GM18507 (cell line): ENCODE data around the gene RHBDF2.

ENCODE experiments used
- DNase-seq: peaks from one replicate; pipeline ENCODE4 v3.0.0; 2011; ENCODE audit warnings: low read depth; ENCODE audit not compliant: insufficient read length; ENCODE audit errors: extremely low spot score
- FAIRE-seq: peaks from 2 replicates; lab custom pipeline; 2011; peaks lifted over from hg19 to GRCh38; lab: Jason Lieb, UNC

Gene RHBDF2

GRCh38 chr17:76469991-76470739 is 31.1 kb downstream of the RHBDF2 start:
- FAIRE-seq: no peak
- DNase-seq: no peak

DNA sequence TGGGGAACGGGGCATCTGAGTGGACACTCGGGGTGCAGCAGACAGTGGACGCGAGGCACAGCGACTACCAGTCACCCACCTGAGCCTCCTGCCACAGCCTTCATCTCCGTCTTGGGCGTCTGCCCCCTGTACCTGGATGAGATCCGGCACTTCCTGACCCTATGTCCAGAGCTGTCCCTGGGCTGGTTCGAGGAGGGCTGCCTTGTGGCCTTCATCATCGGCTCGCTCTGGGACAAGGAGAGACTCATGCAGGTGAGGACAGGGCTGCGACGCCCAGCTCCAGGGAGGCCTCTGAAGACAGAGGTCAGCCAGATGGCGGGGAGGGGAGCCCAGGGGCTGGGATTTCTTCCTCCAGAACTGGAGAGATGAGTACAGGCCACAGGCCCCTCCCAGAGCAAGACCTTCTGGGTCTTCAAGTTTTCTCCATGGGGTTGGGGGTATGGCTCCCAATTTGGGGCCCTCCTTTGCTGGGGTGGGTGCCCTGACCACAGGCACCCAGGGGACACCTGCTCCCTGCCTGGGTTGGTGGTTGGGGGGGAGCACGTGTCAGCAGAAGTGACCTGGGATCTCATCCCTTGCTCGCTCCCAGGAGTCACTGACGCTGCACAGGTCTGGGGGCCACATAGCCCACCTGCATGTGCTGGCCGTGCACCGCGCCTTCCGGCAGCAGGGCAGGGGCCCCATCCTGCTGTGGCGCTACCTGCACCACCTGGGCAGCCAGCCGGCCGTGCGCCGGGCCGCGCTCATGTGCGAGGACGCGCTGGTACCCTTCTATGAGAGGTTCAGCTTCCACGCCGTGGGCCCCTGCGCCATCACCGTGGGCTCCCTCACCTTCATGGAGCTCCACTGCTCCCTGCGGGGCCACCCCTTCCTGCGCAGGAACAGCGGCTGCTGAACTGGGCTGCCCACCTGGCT is 31.9 kb downstream of the RHBDF2 start:
- DNase-seq (no peak), FAIRE-seq (no peak)

GRCh38 chr17:76468634-76469010 is 32.6 kb downstream of the RHBDF2 start:
- DNase-seq (no peak), FAIRE-seq (no peak)

- DNase-seq: no peak
- no peak for FAIRE-seq
These were observed 33.2 kb downstream of the RHBDF2 start for GRCh38 chr17:76467809-76468633.

DNA sequence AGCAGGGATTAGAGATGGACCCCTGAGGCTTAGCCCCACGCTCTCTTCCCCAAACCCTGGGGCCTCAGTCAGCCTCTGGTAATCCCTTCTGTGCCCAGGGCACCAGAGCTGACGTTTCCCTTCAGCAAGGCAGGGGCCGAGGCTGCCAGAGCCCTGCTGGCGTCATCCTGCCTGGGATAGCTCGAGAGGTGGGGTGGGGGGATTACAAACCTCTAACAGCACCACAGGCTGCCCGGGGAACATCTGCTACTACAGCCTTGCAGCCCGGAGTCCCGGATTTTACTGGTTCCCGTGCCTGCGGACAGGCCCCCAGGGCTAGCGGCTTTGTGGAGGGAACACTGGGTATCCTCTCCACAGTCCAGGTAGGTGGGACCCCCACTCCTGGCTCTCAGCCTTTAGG is 33.9 kb downstream of the RHBDF2 start, which contains the start of gene AANAT:
AANAT (plus strand) TSS at position 238 of the 400 bp plus-strand sequence. CDS start 1,144 bp downstream, outside the sequence.
- FAIRE-seq (no peak), DNase-seq (no peak)

GRCh38 chr17:76466775-76467130 is 34.5 kb downstream of the RHBDF2 start:
- FAIRE-seq: no peak
- no peak for DNase-seq

- FAIRE-seq: no peak
- DNase-seq: no peak
These were observed 38.5 kb downstream of the RHBDF2 start for GRCh38 chr17:76462556-76463290.

- FAIRE-seq (no peak), DNase-seq (no peak)
These were observed 39.3 kb downstream of the RHBDF2 start for GRCh38 chr17:76461765-76462555.

GRCh38 chr17:76459674-76460073 is 41.5 kb downstream of the RHBDF2 start:
- FAIRE-seq: no peak
- no peak for DNase-seq

DNA sequence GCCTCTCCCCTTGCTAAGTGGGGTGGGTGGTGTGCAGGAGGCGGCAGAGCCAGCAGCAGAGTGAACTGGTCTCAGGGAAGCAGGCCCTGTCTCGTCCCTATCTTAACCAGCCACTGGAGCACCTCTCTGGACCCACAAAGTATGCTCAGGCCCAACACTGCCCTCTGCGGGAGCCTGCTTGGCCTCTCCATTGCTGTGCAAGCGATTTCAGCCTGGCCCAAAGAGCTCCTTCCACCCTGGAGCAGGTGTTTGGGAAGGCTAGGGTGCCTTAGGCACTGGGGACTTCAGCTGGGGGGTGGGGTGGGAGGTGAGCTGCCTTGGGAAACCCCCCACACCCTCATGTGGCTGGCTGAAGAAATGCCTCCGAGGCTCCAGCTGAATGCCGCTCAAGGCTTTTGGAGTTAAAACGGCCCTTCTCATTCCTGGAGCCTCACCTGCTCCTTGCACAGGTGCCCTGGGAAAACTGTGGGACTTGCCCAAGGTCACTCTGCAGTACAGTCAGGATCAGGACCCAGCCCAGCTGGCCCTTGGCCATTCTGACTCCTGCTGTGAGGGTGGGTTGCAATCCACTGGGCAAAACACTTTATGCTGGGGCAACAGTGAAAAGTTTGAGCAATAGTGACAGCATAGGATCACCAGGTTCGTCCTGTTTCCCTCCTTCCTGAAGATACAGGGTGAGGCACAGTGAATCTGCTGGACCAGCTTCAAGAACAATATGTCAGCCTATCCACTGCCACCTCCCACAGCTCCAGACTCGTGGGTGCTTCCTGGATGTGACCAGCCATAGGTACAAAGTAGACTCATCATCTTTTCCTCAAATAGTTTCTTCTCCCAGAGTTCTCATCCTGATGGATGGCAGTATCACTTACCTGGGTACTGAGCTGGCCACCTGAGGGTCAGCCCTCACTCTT is 42.4 kb downstream of the RHBDF2 start:
- peak; percentile 49 for FAIRE-seq
- DNase-seq: no peak

DNA sequence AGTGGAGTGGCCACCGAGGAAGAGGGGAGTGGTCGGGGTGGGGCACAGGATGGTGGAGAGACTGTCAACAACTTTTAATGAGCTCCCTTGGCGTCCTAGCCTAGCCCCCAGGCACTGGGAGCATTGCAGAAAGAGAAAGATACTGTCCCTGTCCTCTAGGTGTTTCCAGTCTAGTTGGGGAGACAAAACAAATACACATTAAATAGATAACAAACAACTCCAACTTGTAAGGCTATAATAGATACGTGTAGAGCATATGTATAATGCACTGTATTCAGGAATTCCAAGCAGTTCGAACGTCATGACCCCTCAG is 47.8 kb downstream of the RHBDF2 start:
- DNase-seq (no peak), FAIRE-seq (no peak)

- DNase-seq: peak; percentile 96
These were observed 48.4 kb downstream of the RHBDF2 start, which contains the start of gene UBE2O for GRCh38 chr17:76452660-76453430. Gene UBE2O (minus strand): TSS chr17:76453152. CDS start chr17:76453141, 11 bp downstream.

GRCh38 chr17:76452127-76452659 is 49.0 kb downstream of the RHBDF2 start:
- no peak for FAIRE-seq
- DNase-seq: no peak

More at GRCh38 chr17:76452660-76453430, 48.4 kb downstream of the RHBDF2 start, which contains the start of gene UBE2O:
- peak; percentile 49 for FAIRE-seq

- no peak for DNase-seq
- no peak for FAIRE-seq
These were observed 49.7 kb downstream of the RHBDF2 start for GRCh38 chr17:76451506-76451905.

- FAIRE-seq (no peak), DNase-seq (no peak)
These were observed 52.1 kb downstream of the RHBDF2 start for GRCh38 chr17:76449126-76449525.

- DNase-seq: no peak
- FAIRE-seq: no peak
These were observed 53.1 kb downstream of the RHBDF2 start for GRCh38 chr17:76447931-76448652.
